Activated CD4-positive, CD25-positive, alpha-beta regulatory T cell treated with anti-CD3 and anti-CD28 coated beads, Interleukin-2, amount 50 U/mL, for 72 hours (primary cell): ENCODE data around the gene GATB.

ENCODE experiments used
- DNase-seq: peaks from one replicate; pipeline ENCODE4 v3.0.0; 2021

GATB gene

DNA sequence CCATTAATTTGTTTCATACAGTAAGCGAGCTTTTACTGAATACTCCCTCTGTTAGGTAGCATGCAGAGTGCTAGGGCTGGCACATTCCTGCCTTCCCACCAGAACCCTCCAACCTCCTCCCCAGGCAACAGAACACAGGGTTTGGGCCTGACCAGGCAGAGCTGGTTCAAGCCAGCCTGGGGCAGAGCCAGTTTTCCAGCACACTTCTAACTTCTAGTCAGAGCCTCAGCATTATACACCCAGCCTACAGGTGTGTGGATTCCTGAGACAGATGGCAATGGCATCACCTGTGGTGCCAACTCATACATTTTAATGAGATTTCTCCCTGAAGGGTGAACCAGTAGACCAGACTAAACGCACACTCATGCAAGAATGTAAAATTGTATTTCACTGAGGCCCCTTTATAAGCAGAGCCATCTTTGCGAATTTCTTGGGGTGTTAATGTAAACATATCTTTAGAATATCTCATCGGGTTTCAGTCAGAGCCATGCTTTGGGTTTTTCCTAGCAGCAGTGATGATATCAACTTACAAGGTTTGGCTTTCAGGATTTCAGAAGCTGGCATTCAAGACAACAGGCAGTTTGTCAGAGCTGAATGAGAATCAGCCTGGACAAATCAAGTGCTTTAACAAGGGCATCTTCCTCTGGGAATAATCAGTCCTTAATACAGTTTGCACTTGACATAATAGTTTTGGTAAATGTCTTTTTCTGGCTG, 92.0 kb downstream of the GATB start:
- DNase-seq, result no peak

DNA sequence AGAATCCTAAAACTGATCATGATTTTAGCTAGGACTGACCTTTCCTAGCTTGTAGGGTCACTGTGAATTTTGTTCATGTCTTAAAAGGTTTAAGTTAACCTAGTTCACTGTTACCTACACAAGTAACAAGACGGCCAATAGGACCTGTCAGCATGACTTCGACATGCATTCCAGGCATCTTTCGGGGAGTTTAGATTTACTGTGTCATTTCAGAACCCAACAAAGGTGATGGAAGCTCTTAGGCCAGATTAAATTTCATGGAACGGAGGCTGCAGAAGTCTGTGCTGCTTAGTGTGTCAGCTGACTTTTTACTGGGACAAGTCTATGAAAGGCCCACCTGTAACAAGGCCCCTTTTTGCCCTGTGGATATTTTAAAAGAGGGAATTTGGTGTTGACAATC, 93.1 kb downstream of the GATB start:
- no peak for DNase-seq

DNA sequence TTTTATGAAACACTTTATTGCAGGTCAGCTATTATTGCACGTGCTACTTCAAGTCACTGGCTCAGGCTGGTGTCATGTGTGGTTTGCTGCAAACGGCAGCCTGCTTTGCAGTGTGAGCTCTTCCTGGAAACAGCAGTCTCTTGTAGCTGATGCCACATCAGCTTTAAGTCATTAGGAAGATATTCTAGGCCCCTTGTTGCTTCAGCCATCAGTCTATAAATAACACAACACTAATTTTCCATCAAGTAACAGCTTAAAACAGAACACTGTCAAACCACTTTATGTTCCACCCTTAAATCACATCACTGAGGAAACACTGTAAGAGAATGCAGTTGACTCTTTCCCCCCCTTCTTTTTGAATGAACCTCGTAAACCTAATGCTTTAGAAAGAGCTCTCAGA, 93.8 kb downstream of the GATB start:
- no peak for DNase-seq

DNA sequence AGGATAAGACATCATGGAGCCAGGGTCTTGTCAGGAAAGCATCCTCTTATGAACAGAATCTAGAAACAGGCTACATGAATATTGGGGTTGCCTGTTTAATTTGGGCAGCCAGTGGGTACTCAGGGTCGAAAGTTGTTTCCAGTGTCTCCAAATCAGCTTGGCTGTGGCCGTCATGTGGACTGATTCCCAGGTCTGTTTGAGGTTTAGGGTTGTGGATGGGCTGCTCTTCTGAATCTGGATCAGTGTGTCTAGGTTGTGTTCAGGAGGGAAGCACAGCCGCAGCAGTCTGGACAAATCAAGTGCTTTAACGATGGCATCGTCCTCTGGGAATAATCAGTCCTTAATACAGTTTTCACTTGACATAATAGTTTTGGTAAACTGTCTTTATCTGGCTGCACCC, 94.3 kb downstream of the GATB start:
- DNase-seq, result no peak

DNA sequence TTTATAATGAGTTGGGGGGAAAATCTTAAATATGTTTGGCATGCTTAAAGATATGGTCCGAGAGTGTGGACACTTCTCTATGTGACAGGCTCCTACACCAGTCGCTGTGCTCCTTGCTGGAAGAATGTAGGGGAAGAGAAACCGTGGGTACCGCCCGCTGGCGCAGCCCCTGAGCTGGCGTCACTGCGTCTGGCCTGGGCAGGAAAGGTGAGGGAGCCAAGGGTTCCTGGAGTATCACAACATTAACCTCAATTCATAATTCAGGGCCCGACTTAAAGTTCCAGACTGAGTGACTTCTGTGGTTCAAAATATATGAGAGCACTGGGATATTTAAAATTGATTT, 95.1 kb downstream of the GATB start:
- no peak for DNase-seq

DNA sequence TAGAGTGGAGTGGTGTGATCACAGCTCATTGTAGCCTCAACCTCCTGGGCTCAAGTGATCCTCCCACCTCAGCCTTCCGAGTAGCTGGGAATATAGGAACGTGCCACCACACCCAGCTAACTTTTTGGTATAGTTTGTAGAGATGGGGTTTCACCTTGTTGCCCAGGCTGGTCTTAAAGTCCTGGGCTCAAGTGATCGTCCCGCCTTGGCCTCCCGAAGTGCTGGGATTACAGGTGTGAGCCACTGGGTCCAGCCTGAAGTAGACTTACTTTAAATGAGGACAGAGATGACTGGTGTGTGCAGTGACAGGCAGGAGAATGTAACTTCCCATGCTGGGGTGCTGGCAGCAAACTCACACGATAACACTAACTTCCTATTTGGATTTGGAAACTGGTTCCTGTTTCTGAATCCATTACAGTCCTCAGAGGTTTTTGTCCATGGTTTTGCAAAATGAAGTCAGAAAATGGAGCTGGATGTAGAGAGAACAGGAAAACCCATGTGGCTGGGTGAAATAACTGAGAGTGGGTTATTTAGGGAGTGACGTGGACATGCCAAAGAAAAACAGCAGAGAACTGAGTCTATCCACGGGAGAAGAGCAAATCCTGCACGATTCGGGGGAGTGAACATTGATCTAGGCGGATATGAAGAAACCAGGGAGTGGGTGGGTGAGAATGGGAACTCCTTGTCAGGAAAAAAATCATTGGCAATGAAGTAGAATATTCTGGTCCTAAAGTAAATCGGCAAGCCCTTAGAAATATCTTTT, 95.6 kb downstream of the GATB start:
- no peak for DNase-seq

DNA sequence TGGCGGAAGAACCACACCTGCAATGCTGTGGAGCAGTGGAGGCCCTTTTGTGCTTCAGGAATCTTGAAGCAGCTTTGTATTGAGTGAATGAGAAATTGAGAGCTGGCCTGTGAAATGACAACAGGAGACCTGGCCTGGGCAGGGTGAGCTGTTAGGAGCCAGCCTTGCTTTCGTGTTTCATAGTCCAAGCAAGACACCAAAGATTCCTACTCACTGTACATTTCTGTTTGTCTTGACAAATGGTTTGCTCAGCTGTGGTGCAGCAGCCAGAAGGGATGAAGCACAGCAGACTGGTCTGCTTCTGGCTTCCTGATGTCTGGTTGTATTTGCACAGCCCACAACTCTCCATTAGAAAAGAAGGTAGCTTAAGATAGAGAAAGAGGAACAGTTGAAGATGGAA, 96.5 kb downstream of the GATB start:
- DNase-seq, result no peak

DNA sequence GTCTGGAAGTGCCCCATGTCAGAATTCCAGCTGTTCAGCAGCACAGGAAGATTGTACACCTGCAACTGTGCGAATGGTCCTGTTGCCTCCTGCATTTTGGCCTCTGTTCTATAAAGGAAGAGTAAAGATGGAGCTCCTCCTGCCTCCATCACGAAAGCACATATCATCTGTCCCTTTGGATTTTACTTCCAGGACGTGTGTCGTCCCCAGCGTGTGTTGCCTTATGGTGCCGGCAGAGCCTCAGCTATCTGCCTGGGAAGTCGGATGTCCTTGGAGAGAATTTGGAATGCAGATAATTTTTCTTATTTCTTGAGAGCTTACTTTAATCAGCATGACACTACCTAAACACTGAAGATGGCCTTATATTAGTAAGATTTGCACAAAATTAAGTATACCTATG, 97.7 kb downstream of the GATB start:
- DNase-seq, result no peak

DNA sequence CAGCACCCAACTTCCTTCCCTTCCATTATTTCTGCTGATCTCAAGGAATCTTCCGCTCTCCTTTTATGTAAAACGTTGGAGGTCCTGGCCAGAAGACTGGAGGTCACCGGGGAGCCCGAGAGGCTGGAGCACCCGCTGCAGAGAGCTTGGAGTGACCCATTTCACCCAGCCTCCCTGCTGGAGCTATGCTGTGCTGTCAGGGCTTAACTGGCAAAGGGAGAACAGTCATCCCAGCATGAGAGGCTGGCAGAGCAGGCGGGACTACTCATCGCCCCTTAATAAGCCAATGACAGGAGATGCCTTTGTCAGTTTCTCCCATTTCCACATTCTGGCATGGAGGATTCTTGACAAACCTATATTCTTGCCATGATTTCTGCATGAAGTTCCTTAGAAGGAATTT, 98.9 kb downstream of the GATB start:
- no peak for DNase-seq

DNA sequence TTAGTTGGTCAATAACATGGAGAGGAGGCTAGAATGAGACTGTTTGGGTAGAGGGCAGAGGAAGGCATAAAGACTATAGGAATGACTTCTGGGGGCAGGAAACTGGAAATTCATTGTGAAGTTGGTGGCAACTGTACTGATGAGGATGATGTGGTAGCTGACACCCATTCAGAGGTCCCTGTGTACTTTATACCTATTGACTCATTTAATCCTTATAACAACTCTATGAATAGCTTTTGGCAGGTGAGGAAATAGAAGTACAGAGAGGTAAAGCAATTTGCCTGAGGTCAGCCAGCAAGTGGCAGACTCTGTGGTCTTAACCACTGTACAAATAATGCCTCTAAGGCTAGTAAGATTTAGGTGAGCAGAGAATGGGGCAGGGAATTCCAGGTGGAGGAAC, 100.1 kb downstream of the GATB start:
- DNase-seq, result no peak

DNA sequence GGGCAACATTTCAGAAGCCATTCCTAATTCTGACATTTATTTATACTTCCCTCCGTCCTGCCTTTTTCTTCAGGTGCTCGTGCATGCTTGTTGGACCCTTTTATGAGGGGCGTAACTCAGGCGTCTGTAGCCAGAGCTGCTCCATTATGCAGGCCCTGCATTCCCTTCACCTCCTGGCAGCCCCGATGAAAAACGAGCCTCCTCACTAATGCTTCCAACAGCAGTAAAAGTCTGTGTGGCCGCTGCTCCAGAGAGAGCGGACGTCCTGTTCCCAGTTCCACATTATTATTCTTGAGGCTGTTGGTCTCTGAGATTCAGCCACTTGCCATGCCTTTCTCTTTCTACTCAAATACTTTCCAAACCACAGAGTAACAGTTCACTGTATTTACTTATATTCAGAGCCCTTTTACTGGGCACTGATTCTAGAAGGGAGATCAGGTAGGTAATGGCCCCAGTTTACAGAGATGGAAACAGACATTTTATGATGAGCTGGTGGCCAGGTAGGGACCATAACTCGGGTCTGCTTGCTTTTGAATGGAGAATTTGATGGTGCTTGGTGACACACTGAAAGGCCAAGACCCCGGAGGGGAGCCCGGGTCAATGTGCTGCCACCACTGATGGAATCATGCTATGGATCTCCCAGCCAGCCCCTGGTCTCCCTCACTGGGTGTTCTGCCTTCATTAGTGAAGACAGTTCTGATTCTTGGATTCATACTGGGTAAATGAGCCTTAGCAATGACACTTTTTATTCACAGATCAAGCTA, 101.0 kb downstream of the GATB start:
- DNase-seq, result no peak

DNA sequence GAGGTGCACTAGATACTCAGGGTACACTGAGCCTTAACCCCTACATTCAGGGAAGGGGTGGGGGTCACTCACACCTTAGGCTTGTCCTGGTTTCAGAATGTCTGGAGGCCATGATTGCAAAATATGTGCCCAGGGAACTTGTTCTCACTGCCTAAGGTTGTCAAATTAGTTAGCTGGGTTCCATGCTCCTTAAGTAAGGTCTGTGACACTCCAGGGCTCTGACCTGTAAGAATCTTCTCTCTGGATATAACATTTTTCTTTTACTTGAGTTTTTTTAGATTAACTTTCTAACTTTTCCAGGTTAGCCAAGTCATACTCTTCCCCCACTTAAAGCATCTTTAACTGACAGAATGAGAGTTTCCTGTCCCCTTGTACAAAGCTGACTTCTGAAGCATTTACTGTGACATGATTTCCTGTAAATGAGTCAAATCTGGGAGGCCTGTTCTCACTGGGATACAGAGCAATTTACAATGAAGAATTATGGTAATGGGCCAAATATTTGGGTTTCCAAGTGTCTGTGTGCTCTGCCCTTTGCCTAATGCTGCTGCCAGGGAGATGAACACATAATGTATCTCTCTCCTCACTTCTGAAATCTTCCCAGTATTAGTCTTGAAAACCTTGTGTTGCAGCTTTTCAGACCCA, 101.7 kb downstream of the GATB start:
- no peak for DNase-seq

DNA sequence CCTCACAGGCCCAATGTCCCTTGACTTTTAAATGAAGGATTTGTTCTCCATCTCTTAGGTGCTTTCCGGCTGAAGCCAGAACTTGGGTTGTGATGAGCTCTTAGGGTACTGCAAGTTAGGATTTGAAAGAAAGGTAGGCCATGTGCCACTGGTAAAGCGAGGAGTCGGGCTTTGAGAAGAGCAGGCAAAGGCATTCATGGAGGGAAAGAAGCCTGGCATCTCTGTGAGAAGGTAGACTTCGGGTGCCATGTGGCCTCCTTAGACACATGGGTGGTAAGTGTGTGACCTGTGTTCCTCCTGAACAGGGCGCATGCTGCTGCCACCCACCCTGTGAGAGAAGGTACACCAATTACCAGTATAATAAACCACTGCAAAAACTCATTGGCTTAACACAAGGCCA, 102.9 kb downstream of the GATB start:
- no peak for DNase-seq

DNA sequence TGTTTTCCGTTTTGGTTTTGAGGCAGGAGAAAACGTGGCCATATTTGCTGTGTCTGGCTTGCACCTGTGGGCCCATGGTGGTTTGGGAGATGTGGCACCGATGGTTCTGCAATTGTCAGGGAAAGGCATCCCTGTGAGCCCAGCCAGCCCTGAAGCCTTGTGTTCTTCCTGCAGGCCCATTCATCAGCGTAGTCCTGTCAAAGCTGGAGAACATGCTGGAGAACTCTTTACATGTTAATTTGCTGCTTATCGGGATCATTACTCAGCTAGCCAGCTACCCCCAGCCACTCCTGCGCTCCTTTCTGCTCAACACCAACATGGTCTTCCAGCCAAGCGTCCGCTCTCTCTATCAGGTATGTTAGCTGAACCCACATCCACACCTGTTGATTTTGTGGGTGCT, 104.7 kb downstream of the GATB start:
- DNase-seq, result no peak

DNA sequence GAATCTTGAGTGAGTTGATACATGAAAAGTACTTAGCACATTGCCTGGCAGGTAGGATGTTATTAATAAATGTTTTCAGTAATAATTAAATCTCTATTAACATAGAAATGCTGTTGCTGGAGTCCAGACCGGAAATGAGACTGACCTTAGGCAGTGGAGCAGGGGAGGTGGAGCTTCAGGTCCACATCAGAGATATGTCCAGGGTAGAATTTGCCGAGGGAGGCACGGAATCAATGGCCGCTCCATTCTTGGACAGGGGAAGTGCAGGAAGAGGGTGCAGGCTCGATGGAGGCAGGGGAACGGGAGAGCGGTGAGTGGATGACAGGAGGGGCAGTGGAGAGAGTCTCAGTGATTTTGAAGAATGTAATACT, 107.3 kb downstream of the GATB start:
- DNase-seq, result no peak

DNA sequence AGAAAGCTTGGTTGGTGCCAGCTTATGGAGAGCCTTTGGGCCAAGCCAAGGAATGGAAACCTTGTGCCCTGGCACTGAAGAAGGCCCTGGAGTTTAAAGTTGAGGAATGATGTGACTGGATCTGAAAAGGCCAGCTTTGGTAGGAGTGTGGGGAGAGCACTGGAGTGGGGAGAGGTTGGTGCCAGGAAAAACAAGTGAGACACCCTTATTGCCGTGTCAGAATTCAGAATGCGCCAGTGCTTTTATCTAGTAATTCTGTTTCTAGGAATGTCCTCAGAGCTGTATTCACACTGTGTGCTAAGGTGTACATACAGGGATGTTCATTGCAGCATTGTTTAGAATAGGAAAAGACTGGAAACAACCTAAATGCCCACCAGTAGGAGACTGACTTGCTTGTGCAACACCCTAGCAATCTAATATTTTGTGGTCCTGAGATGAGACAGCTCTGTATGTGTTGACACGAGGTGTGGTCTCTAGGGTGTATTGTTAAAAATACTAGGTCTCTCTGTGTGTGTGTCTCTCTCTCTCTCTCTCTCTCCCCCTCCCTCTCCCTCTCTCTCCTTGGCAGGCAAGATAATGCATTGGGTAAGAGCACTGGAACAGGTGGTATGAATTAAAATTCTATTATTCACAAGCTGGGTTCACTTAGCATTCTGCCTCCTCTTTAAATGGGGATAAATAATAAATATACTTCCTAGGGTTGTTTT, 107.8 kb downstream of the GATB start:
- DNase-seq, result no peak

DNA sequence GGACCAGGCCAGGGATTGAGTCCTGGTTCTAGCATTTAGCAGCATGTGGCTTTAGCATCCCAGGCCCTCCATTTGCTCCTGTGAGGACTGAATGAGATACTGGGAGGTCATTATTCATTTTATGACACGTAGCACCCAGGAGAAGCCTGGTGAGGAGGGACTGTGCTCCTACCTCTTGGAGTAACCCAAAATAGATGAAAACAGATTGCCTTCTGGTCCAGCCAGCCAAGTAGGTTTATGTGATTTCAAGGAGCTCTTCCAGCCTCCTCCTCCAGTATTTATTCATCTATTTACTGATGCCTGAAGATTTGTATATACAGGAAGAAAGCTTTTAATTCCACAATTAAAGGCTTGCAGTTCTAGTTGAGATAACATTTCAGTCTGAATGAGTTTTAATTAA, 109.3 kb downstream of the GATB start:
- DNase-seq, result no peak

DNA sequence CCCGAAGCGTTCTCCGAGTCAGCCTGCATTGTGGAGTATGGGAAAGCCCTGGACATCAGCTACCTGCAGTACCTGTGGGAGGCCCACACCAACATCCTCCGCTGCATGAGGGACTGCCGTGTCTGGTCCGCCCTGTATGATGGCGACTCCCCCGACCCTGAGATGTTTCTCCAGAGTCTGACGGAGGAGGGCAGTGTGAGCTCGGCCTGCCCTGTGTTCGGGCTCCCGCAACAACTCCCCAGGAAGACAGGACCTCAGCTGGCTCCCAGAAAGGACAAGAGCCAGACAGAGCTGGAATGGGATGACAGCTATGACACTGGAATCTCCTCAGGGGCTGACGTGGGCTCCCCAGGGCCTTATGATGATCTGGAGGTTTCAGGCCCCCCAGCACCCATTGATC, 111.3 kb downstream of the GATB start:
- no peak for DNase-seq

DNA sequence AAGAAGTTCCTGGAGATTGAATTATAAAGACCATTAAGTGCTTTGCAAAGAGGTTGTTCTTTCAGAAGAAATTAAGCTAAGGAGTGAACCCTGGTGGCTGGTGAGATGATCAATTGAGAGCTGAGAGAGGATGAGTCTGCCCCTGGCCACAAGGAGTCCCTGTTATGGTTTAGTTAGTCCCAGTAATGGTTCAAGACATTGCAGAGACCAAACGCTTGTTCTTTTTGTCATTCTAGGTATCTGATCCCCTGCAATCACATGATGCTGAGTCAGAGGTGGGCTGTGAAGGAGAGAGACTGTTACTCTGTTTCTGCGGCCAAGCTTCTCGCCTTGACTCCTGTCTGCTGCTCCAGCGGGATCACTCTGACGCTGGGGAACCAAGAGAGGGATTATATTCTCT, 114.5 kb downstream of the GATB start:
- no peak for DNase-seq

DNA sequence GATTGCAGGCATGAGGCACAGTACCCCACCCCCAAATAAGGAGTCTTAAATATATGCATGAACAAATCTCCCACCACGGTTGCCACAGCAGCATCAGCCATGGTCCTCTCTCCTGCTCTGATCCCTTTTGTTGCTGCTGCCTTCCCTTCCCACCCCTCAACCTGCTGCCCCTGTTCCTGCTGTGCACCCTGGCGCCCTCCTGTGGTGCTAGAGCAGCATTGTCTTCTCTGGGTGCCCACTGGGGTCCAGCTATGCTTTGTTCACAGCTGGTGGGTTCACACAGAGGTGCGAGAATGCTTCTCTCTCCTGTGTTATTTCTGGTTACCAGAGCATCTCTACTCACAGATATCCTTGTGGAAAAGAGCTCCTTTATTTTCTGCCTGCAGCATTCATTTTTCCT, 116.2 kb downstream of the GATB start:
- DNase-seq, result no peak

DNA sequence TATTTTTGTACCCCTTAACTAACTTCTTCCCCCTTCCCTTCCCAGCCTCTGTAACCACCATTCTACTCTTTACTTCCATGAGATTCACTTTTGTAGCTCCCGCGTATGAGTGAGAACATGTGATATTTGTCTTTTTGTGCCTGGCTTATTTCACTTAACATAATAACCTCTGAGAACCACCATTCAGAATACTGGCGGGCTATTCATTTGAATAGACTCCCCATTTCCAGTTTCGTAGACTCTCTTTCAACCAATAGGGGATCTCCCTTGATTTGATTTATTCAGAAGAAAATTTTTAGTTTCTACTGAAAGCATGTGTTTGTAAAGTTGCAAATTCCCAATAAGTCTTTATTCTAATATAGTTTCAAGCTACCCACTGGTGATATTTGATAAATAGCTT, 117.2 kb downstream of the GATB start:
- DNase-seq, result no peak

DNA sequence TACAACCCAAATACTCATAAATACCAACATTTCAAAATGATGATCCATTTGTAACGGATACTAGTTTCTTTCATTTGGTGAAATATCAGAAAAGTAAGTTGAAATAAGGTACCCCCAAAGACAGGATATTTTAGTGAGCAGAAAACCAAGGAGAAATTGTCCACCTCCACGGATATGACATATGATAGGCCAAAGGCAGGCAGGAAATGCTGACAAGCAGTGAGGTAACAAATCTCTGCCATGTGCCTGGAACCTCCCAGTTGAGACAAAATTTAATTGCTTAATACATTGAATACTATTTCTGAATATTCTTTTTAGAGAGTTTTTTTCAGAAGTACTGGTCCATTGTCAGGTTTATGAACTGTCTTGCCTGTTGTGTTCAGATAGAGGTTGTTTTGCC, 118.8 kb downstream of the GATB start:
- DNase-seq, result no peak

DNA sequence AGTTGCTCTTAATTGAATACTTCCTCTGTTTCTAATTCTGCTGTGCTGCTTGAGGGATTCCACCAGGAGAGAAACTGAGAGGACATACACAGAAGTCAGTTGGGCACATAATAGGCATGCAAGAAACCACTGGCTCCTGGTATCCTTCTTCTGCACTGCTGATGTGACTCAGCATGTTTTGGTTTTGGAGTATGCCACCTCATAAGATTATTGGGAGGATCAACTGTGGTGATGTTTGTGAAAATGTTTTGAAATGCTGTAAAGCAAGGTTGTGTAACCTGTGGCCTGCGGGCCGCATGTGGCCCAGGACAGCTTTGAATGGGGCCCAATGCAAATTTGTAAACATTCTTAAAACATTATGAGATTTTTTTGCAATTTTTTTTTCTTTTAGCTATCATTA, 119.6 kb downstream of the GATB start:
- no peak for DNase-seq
